Esophagus squamous epithelium (tissue), 4 donors: ENCODE results near the gene AATK.

Experiments
- CTCF ChIP-seq, 6 experiments: fragments of 450-650 bp in 4 of 6; fragments of 200-600 bp in 2 of 6; sonication (generic) in 2 of 6; IDR thresholded peaks; one replicate each; pipeline ENCODE4 v1.5.1; 2016 to 2019; ENCODE audit warnings: antibody characterized with exemption in 6 of 6, mild to moderate bottlenecking in 4 of 6, moderate library complexity in 4 of 6
- POLR2A ChIP-seq, 4 donors: fragments of 450-650 bp; IDR thresholded peaks; one replicate each; pipeline ENCODE4 v1.6.1; 2017; ENCODE audit warnings: antibody characterized with exemption in 4 of 4, mild to moderate bottlenecking in 4 of 4, moderate library complexity in 3 of 4

DNA sequence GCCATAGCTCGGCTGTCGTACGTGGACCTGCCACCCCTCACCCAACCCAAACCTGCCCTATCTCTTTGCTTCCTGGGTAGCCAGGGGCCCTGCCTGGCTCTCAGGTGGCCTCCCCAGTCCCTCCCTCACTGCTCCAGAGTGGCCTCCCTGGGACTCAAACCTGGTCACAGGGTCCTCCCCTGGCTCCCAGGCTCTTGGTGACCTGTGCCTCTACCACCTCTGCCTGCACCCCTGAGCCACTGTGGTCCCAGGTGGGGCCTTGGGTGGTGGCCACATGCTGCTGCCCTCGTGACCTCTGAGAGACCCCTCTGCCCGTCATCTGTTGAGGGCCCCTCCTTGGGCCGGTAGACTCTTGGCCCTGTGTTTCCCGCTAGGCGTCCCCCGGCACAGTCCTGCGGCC is 65.4 kb downstream of the AATK start:
- TF ChIP-seq CTCF (IDR thresholded peaks at IDR 0.05) = no peak
- TF ChIP-seq POLR2A (IDR thresholded peaks at IDR 0.05) = no peak
